HG02623 (cell line): ENCODE data around the gene BCL11A.
"Not testable (repeated sequence)": the region's sequence is repeated elsewhere in the genome, so short reads cannot be mapped to it uniquely, and the experiment has no call there.

Experiments
- ATAC-seq: cut with Tn5 transposase; IDR thresholded peaks from one replicate; pipeline ENCODE4 v1.9.1; 2021; ENCODE audit warnings: moderate library complexity; ENCODE audit not compliant: unreplicated experiment

Gene BCL11A

GRCh38 chr2:60439219-60439974 is 114.1 kb downstream of the BCL11A start:
- ATAC-seq: peak; percentile 98

- no peak for ATAC-seq
Observed at GRCh38 chr2:60438653-60439052, 114.8 kb downstream of the BCL11A start.

- no peak for ATAC-seq
Observed at GRCh38 chr2:60438131-60438530, 115.3 kb downstream of the BCL11A start.

GRCh38 chr2:60437080-60437696 is 116.3 kb downstream of the BCL11A start:
- no peak for ATAC-seq

GRCh38 chr2:60433018-60433596 is 120.3 kb downstream of the BCL11A start:
- ATAC-seq: no peak

GRCh38 chr2:60432035-60432601 is 121.3 kb downstream of the BCL11A start:
- ATAC-seq: no peak

- ATAC-seq: no peak
Observed at GRCh38 chr2:60429681-60430080, 123.8 kb downstream of the BCL11A start.

GRCh38 chr2:60426880-60427279 is 126.6 kb downstream of the BCL11A start:
- no peak for ATAC-seq

- ATAC-seq: no peak
Observed at GRCh38 chr2:60426341-60426740, 127.1 kb downstream of the BCL11A start.

GRCh38 chr2:60424233-60424632 is 129.2 kb downstream of the BCL11A start:
- ATAC-seq: no peak

GRCh38 chr2:60423505-60423904 is 129.9 kb downstream of the BCL11A start:
- no peak for ATAC-seq

GRCh38 chr2:60422826-60423483 is 130.5 kb downstream of the BCL11A start:
- no peak for ATAC-seq

- ATAC-seq: not testable (repeated sequence)
Observed at GRCh38 chr2:60417210-60417609, 136.2 kb downstream of the BCL11A start.

GRCh38 chr2:60416221-60417008 is 137.0 kb downstream of the BCL11A start:
- no peak for ATAC-seq

GRCh38 chr2:60415814-60416213 is 137.6 kb downstream of the BCL11A start:
- ATAC-seq: no peak

- no peak for ATAC-seq
Observed at GRCh38 chr2:60414495-60415138, 138.8 kb downstream of the BCL11A start.

- peak; percentile 58 for ATAC-seq
Observed at GRCh38 chr2:60413814-60414168, 139.7 kb downstream of the BCL11A start.

- peak; percentile 29 for ATAC-seq
Observed at GRCh38 chr2:60413069-60413813, 140.2 kb downstream of the BCL11A start.

- ATAC-seq: no peak
Observed at GRCh38 chr2:60412620-60413019, 140.8 kb downstream of the BCL11A start.
